ENCODE measurements around the gene BRICD5. TPM values are rescaled to one million over a fixed set of nuclear protein-coding genes. Genes with fewer than 3 reads are reported as not detected.

Gene BRICD5
- total RNA-seq, 1 donor from 2014 or later = 5.2 TPM

DNA sequence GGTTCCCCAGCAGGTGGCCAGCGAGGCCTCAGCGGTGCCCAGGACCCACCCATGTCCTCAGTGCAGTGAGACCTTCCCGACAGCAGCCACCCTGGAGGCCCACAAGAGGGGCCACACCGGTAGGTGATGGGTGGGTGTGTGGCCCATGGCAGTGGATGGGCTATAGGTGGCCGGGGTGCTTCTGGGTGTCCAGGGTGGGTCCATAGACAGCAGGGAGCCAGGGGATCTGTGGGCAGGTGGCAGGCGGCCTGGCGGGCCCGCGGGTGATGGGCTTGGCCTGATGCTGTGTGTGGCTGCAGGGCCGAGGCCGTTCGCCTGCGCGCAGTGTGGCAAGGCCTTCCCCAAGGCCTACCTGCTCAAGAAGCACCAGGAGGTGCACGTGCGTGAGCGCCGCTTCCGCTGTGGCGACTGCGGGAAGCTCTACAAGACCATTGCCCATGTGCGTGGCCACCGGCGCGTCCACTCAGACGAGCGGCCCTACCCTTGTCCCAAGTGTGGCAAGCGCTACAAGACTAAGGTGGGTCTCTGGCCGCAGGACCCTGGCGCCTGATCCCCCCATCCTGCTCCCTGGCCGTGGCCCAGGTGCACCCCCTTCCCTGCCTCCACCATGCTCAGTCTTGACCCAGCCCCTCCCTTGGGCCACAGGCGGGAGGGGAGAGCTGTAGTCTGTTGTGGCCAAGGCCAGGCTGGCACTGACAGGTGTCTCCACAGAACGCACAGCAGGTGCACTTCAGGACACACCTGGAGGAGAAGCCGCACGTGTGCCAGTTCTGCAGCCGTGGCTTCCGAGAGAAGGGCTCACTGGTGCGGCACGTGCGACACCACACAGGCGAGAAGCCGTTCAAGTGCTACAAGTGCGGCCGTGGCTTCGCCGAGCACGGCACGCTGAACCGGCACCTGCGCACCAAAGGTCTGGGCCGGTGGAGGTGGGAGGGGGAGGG, 23.5 kb upstream of the BRICD5 start:
- no peaks in the 10 kb centered on the region for H3K36me3 ChIP-seq
- H3K4me3 ChIP-seq = no peak overlapping the region
- H3K79me2 ChIP-seq (ENCODE audit: low read depth) = no peaks in the 10 kb centered on the region
- no peak overlapping the region for H3K27ac Mint-ChIP-seq
- no peak overlapping the region for H3K4me3 Mint-ChIP-seq
- no peak overlapping the region for H3K27ac ChIP-seq
- no peak overlapping the region for H2AFZ ChIP-seq (replicated peaks)
- H3F3A ChIP-seq (ENCODE audit: low read depth) = peaks cover 32% of the 10 kb centered on the region
- TF ChIP-seq, protein P1, sequence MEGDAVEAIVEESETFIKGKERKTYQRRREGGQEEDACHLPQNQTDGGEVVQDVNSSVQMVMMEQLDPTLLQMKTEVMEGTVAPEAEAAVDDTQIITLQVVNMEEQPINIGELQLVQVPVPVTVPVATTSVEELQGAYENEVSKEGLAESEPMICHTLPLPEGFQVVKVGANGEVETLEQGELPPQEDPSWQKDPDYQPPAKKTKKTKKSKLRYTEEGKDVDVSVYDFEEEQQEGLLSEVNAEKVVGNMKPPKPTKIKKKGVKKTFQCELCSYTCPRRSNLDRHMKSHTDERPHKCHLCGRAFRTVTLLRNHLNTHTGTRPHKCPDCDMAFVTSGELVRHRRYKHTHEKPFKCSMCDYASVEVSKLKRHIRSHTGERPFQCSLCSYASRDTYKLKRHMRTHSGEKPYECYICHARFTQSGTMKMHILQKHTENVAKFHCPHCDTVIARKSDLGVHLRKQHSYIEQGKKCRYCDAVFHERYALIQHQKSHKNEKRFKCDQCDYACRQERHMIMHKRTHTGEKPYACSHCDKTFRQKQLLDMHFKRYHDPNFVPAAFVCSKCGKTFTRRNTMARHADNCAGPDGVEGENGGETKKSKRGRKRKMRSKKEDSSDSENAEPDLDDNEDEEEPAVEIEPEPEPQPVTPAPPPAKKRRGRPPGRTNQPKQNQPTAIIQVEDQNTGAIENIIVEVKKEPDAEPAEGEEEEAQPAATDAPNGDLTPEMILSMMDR (IDR thresholded peaks at IDR 0.05) = no peak
- TF ChIP-seq EZH2phosphoT487 (IDR thresholded peaks at IDR 0.05) (no peak), EZH2 (IDR thresholded peaks at IDR 0.05) (no peak)
- H3K27me3 Mint-ChIP-seq (ENCODE audit: insufficient read depth, low read depth) = peaks cover 7% of the 10 kb centered on the region
- H3K36me3 Mint-ChIP-seq = peaks cover 5% of the 10 kb centered on the region
- H3K9me3 Mint-ChIP-seq = no peaks in the 10 kb centered on the region
- H3K9me3 ChIP-seq (ENCODE audit: low read depth) = no peaks in the 10 kb centered on the region
- DNase-seq (ENCODE audit: low spot score) = no peak
- peaks cover 44% of the 10 kb centered on the region for H4K20me1 ChIP-seq (ENCODE audit: low read depth)
- no peak overlapping the region for H3K4me2 ChIP-seq
- no peak overlapping the region for H3K9ac ChIP-seq
- no peaks in the 10 kb centered on the region for H3K4me1 Mint-ChIP-seq
- H3K4me1 ChIP-seq = peaks cover 26% of the 10 kb centered on the region
- H3K27me3 ChIP-seq = peaks cover 31% of the 10 kb centered on the region

DNA sequence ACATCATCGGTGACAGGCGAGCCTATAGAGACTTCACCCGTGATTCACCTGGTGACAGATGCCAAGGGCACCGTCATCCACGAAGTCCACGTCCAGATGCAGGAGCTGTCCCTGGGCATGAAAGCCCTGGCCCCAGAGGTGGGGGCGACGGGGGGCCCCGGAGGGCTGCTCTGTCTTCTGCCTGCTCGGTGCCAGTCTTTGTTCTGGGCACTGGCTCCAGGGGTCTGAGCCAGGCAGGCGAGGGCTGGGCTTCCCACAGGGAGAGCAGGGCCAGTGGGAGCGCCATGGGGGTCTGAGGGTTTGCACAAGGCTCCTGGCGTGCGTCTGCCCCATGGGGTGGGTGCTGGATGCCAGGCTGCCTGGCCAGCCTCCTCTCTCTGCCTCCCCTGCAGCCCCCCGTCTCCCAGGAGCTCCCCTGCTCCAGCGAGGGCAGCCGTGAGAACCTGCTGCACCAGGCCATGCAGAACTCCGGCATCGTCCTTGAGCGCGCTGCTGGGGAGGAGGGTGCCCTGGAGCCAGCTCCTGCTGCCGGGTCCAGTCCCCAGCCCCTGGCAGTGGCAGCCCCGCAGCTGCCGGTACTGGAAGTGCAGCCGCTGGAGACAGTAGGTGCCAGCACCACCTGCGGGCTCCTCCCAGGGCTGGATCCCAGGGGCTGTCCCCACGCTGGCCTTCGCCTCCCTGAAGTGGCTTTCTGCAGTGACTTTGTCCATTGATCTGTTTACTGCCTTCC, 22.5 kb upstream of the BRICD5 start:
- TF ChIP-seq EZH2 (IDR thresholded peaks at IDR 0.05) = no peak
- TF ChIP-seq, protein P1 (IDR thresholded peaks at IDR 0.05) = no peak
- TF ChIP-seq EZH2phosphoT487 (IDR thresholded peaks at IDR 0.05) = no peak
- Mint-ChIP-seq H3K4me3 (no peak overlapping the region), H3K27ac (no peak overlapping the region), H3K27me3 (ENCODE audit: insufficient read depth, low read depth) (peaks cover 7% of the 10 kb centered on the region), H3K9me3 (no peaks in the 10 kb centered on the region), H3K4me1 (no peaks in the 10 kb centered on the region), H3K36me3 (peaks cover 5% of the 10 kb centered on the region)
- H3K4me3 ChIP-seq = no peak overlapping the region
- DNase-seq (ENCODE audit: low spot score) = no peak
- H3K27ac ChIP-seq = no peak overlapping the region
- no peaks in the 10 kb centered on the region for H3K79me2 ChIP-seq (ENCODE audit: low read depth)
- no peak overlapping the region for H3K9ac ChIP-seq
- peaks cover 35% of the 10 kb centered on the region for H4K20me1 ChIP-seq (ENCODE audit: low read depth)
- H3F3A ChIP-seq (ENCODE audit: low read depth) = peaks cover 24% of the 10 kb centered on the region
- H2AFZ ChIP-seq (replicated peaks) = no peak overlapping the region
- peaks cover 28% of the 10 kb centered on the region for H3K27me3 ChIP-seq
- H3K4me2 ChIP-seq = no peak overlapping the region
- H3K4me1 ChIP-seq = peaks cover 20% of the 10 kb centered on the region
- H3K9me3 ChIP-seq (ENCODE audit: low read depth) = no peaks in the 10 kb centered on the region
- H3K36me3 ChIP-seq = no peaks in the 10 kb centered on the region

DNA sequence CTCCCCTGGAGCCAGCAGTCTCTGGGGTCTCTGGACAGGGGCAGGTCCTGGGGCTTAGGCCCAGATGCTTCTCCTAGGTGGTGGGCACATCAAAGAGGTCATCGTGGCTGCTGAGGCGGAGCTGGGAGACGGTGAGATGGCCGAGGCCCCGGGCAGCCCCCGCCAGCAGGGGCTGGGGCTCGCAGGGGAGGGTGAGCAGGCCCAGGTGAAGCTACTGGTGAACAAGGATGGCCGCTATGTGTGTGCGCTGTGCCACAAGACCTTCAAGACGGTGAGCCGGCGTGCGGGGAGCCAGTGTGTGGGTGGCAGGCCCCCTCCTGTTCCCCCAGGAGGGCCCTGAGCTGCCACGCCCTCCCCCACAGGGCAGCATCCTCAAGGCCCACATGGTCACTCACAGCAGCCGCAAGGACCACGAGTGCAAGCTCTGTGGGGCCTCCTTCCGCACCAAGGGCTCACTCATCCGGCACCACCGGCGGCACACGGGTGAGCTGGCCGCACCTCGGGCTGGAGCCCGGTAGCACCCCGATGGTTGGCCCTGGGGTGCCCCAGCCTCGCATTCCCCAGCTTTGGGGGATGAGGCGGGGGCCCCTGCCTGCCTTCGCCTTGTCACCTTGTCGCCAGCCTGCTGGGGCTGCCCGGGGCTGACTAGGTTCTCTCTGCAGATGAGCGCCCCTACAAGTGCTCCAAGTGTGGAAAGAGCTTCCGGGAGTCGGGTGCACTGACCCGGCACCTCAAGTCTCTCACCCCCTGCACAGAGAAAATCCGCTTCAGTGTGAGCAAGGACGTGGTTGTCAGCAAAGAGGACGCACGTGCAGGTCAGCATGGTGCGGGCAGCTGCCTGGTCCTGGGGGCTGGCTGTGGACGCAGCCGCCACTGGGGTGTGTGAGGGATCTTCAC, 21.7 kb upstream of the BRICD5 start:
- no peak for DNase-seq (ENCODE audit: low spot score)
- H3K4me3 ChIP-seq = no peak overlapping the region
- no peak overlapping the region for H2AFZ ChIP-seq (replicated peaks)
- no peak overlapping the region for H3K27ac ChIP-seq
- TF ChIP-seq EZH2phosphoT487 (IDR thresholded peaks at IDR 0.05) (no peak), EZH2 (IDR thresholded peaks at IDR 0.05) (no peak)
- TF ChIP-seq, protein P1 (IDR thresholded peaks at IDR 0.05) = no peak
- H3K9ac ChIP-seq = no peak overlapping the region
- H3K27ac Mint-ChIP-seq = no peak overlapping the region
- H3K9me3 Mint-ChIP-seq = no peaks in the 10 kb centered on the region
- H3K4me1 ChIP-seq = peaks cover 14% of the 10 kb centered on the region
- peaks cover 19% of the 10 kb centered on the region for H3K27me3 ChIP-seq
- H3K4me3 Mint-ChIP-seq = no peak overlapping the region
- peaks cover 18% of the 10 kb centered on the region for H3F3A ChIP-seq (ENCODE audit: low read depth)
- H3K27me3 Mint-ChIP-seq (ENCODE audit: insufficient read depth, low read depth) = peaks cover 5% of the 10 kb centered on the region
- no peak overlapping the region for H3K4me2 ChIP-seq
- no peaks in the 10 kb centered on the region for H3K36me3 ChIP-seq
- peaks cover 4% of the 10 kb centered on the region for H3K79me2 ChIP-seq (ENCODE audit: low read depth)
- H3K36me3 Mint-ChIP-seq = peaks cover 5% of the 10 kb centered on the region
- H4K20me1 ChIP-seq (ENCODE audit: low read depth) = peaks cover 26% of the 10 kb centered on the region
- no peaks in the 10 kb centered on the region for H3K9me3 ChIP-seq (ENCODE audit: low read depth)
- no peaks in the 10 kb centered on the region for H3K4me1 Mint-ChIP-seq
